Esophagus muscularis mucosa (tissue), 4 donors: ENCODE measurements around the gene USP10. TPM values are rescaled to one million over a fixed set of nuclear protein-coding genes. Genes with fewer than 3 reads are reported as not detected.

Experiments used
- DNase-seq: peaks from one replicate; pipeline ENCODE4 v3.0.0-alpha.2; 2017; ENCODE audit errors: extremely low spot score
- H3K27ac ChIP-seq, 4 donors: fragments of 200-600 bp; sonication (generic); replicated peaks in 1 of 4; 1 replicate in 3 of 4; 2 replicates in 1 of 4; pipeline ENCODE4 v1.5.1; 2016 to 2019; ENCODE audit warnings: mild to moderate bottlenecking in 1 of 4
- H3K27me3 ChIP-seq, 4 donors: fragments of 200-600 bp; sonication (generic); one replicate each; pipeline versions ENCODE4 v1.5.1 to v1.6.0; 2016 to 2019
- H3K36me3 ChIP-seq, 4 donors: fragments of 200-600 bp; sonication (generic); one replicate each; pipeline ENCODE4 v1.5.1; 2016 to 2019
- H3K4me1 ChIP-seq, 4 donors: fragments of 200-600 bp; sonication (generic); one replicate each; pipeline ENCODE4 v1.5.1; 2016 to 2019
- H3K4me3 ChIP-seq, 4 donors: fragments of 200-600 bp; sonication (generic); 1 replicate in 2 of 4; 2 replicates in 2 of 4; pipeline ENCODE4 v1.5.1; 2016 to 2019; ENCODE audit warnings: mild to moderate bottlenecking in 4 of 4, moderate library complexity in 1 of 4
- H3K9me3 ChIP-seq, 4 donors: fragments of 200-600 bp; sonication (generic); 1 replicate in 3 of 4; 2 replicates in 1 of 4; pipeline ENCODE4 v1.5.1; 2016 to 2019
- EP300 ChIP-seq: sonication (generic); formaldehyde crosslinking; IDR thresholded peaks from one replicate; pipeline ENCODE4 v1.6.1; 2017; ENCODE audit warnings: antibody characterized with exemption
- POLR2A ChIP-seq: fragments of 450-650 bp; IDR thresholded peaks from one replicate; pipeline ENCODE4 v1.6.1; 2017; ENCODE audit warnings: antibody characterized with exemption, moderate library complexity, mild to moderate bottlenecking, low read depth
- POLR2AphosphoS5 ChIP-seq, 2 donors: sonication (generic); formaldehyde crosslinking; IDR thresholded peaks; one replicate each; pipeline ENCODE4 v1.6.1; 2017; ENCODE audit warnings: antibody characterized with exemption in 2 of 2
- WGBS: methylation state at CpG from one replicate; pipeline ENCODE4 v1.1.5; 2018; 5-methylcytosine and 5-hydroxymethylcytosine counted together
- intact Hi-C: fragments of 100-400 bp; cut with DNase I; formaldehyde crosslinking; loops from one replicate; pipeline ENCODE4 v1.15.1; 2023
- total RNA-seq, 4 donors: library from RNA; depleted of rRNA; stranded (reverse); fragments of >200 nt; gene quantifications; one replicate each; pipeline versions ENCODE4 v1.1.0 to v1.2.1, GENCODE V29; 2016
- TF ChIP-seq, protein P1 (sequence below), 3 experiments: fragments of 200-600 bp in 2 of 3; fragments of 450-650 bp in 1 of 3; sonication (generic) in 2 of 3; IDR thresholded peaks; one replicate each; pipeline ENCODE4 v1.5.1; 2017 to 2019; ENCODE audit warnings: antibody characterized with exemption in 3 of 3, mild to moderate bottlenecking in 2 of 3, moderate library complexity in 1 of 3

Gene USP10, protein sequence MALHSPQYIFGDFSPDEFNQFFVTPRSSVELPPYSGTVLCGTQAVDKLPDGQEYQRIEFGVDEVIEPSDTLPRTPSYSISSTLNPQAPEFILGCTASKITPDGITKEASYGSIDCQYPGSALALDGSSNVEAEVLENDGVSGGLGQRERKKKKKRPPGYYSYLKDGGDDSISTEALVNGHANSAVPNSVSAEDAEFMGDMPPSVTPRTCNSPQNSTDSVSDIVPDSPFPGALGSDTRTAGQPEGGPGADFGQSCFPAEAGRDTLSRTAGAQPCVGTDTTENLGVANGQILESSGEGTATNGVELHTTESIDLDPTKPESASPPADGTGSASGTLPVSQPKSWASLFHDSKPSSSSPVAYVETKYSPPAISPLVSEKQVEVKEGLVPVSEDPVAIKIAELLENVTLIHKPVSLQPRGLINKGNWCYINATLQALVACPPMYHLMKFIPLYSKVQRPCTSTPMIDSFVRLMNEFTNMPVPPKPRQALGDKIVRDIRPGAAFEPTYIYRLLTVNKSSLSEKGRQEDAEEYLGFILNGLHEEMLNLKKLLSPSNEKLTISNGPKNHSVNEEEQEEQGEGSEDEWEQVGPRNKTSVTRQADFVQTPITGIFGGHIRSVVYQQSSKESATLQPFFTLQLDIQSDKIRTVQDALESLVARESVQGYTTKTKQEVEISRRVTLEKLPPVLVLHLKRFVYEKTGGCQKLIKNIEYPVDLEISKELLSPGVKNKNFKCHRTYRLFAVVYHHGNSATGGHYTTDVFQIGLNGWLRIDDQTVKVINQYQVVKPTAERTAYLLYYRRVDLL
- total RNA-seq, result 10 to 100 TPM; 45.3 to 71.2 (median 59.3) TPM

GRCh38 chr16:84699712-84700445 is at the start of gene USP10:
Gene USP10, plus strand, starts transcription at chr16:84700000. Its CDS starts 91 bp downstream, at chr16:84700091.
- Histone ChIP-seq H3K27me3 (no peaks in the 10 kb centered on the region), H3K9me3 (no peaks in the 10 kb centered on the region), H3K27ac (peak within 1 kb of the TSS; percentile 80 to 89 (median 88)), H3K36me3 (no peaks in the 10 kb centered on the region), H3K4me3 (peak within 1 kb of the TSS; percentile 70 to 99 (median 95)), H3K4me1 (peaks cover 16 to 46% (median 40%) of the 10 kb centered on the region in 4 donors)
- DNase-seq, result no peak
- intact Hi-C loops, result no loop called here
- peak; percentile 28 to 44 for TF ChIP-seq POLR2AphosphoS5 (IDR thresholded peaks at IDR 0.05)
- no peak for TF ChIP-seq EP300
- under 1% methylated on average over 53 of the region's 97 CpGs for WGBS

DNA sequence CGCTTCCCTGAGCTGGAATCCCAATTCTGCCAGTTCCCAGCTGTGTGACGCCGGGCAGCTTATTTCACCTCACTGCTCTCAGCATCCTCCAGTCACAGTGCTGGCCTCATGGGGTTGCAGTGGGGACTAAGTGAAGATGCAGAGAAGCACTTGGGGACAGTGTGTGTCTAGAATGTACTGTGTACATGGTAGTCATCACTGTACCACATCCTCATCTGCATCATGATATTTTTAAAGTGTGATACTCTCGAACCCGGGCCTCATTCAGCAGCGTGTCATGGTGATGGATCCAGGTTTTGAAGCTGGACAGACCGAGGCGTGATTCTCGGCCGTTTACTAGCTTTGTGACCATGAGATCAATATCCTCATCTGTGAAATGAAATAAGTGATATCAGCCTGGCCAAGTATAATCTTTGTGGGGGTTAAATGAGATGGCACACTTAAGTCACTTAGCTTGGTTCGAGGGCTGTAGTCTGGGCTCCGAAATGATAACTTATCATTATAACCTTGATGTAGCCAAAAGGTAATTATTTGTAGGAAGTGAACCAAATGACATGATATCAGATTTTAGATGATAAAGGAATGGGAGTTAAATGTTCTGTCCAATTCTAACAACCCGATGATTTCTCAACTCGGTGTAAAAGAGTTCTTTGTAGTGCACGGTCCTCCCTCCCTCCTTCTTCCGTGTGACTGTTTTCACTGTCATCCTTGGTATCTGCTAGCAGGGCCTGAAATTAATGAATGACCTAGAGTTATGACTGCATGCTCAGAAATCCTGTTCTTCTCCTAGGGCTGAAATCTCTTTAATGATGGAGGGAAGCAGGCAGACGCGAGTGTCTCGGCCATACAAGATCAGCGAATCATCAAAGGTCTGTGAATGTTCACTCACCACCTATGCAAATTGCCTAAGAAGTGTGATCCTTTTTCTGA is 49.5 kb upstream of the USP10 start:
- WGBS, result 83% methylated on average over 20 of the region's 20 CpGs
- H3K9me3 ChIP-seq, result no peaks in the 10 kb centered on the region
- H3K27ac ChIP-seq, result peak overlapping the region; percentile 84 to 90 (median 86)
- peaks cover 3 to 47% (median 32%) of the 10 kb centered on the region in 4 donors for H3K36me3 ChIP-seq
- DNase-seq, result no peak
- intact Hi-C loops, result no loop called here
- TF ChIP-seq POLR2AphosphoS5 (IDR thresholded peaks at IDR 0.05) (peak in 1 of 2 donors; percentile 45), EP300 (no peak), POLR2A (no peak)
- no peaks in the 10 kb centered on the region for H3K27me3 ChIP-seq
- H3K4me1 ChIP-seq, result peaks cover 19 to 36% (median 30%) of the 10 kb centered on the region in 4 donors
- no peak overlapping the region for H3K4me3 ChIP-seq

DNA sequence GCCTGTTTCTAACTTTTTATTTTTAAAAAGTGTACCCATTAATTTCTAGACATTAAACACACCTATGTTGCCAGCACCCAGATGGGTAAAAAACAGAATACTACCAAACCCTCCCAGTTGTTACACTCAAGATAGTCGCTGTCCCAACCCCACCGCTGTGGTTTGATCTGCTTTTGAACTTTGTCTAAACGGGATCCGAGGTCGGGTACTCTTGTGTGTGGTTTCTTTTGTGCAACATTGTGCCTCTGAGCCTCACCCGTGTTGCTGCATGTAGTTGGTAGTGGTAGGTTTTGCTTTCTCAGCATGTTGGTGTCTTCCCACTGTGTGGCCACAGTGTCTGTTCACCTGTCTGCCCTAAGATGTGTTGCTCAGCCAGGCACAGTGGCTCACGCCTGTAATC is 47.2 kb upstream of the USP10 start:
- intact Hi-C loops, result no loop called here
- H3K36me3 ChIP-seq, result peaks cover 16 to 63% (median 45%) of the 10 kb centered on the region in 4 donors
- TF ChIP-seq POLR2A (no peak), EP300 (no peak), POLR2AphosphoS5 (IDR thresholded peaks at IDR 0.05) (no peak)
- TF ChIP-seq, protein P1, sequence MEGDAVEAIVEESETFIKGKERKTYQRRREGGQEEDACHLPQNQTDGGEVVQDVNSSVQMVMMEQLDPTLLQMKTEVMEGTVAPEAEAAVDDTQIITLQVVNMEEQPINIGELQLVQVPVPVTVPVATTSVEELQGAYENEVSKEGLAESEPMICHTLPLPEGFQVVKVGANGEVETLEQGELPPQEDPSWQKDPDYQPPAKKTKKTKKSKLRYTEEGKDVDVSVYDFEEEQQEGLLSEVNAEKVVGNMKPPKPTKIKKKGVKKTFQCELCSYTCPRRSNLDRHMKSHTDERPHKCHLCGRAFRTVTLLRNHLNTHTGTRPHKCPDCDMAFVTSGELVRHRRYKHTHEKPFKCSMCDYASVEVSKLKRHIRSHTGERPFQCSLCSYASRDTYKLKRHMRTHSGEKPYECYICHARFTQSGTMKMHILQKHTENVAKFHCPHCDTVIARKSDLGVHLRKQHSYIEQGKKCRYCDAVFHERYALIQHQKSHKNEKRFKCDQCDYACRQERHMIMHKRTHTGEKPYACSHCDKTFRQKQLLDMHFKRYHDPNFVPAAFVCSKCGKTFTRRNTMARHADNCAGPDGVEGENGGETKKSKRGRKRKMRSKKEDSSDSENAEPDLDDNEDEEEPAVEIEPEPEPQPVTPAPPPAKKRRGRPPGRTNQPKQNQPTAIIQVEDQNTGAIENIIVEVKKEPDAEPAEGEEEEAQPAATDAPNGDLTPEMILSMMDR (IDR thresholded peaks at IDR 0.05), result no peak
- no peaks in the 10 kb centered on the region for H3K9me3 ChIP-seq
- peaks cover 16 to 31% (median 25%) of the 10 kb centered on the region in 4 donors for H3K4me1 ChIP-seq
- H3K4me3 ChIP-seq, result no peak overlapping the region
- DNase-seq, result no peak
- no peak overlapping the region for H3K27ac ChIP-seq
- WGBS, result 80% methylated on average over 7 of the region's 7 CpGs
- H3K27me3 ChIP-seq, result no peaks in the 10 kb centered on the region

DNA sequence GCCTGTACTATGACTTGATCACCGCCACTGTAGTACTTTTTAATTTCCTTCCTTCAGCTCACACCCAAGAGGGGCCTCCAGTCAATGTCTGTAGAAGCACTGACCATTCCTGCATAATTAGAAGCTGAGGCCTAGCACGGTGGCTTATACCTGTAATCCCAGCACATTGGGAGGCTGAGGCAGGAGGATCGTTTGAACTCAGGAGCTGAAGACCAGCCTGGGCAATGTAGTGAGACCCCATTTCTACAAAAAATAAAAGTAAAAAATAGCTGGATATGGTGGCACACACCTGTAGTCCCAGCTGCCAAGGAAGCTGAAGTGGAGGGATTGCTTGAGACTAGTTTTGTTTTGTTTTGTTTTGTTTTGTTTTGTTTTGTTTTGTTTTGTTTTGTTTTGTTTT is 45.6 kb upstream of the USP10 start:
- DNase-seq, result no peak
- H3K4me3 ChIP-seq, result no peak overlapping the region
- WGBS, result 89% methylated on average over 3 of the region's 3 CpGs
- peaks cover 33 to 80% (median 62%) of the 10 kb centered on the region in 4 donors for H3K36me3 ChIP-seq
- H3K27ac ChIP-seq, result no peak overlapping the region
- TF ChIP-seq, protein P1 (IDR thresholded peaks at IDR 0.05), result no peak
- intact Hi-C loops, result no loop called here
- H3K4me1 ChIP-seq, result peaks cover 10 to 20% (median 16%) of the 10 kb centered on the region in 4 donors
- H3K27me3 ChIP-seq, result no peaks in the 10 kb centered on the region
- H3K9me3 ChIP-seq, result no peaks in the 10 kb centered on the region

DNA sequence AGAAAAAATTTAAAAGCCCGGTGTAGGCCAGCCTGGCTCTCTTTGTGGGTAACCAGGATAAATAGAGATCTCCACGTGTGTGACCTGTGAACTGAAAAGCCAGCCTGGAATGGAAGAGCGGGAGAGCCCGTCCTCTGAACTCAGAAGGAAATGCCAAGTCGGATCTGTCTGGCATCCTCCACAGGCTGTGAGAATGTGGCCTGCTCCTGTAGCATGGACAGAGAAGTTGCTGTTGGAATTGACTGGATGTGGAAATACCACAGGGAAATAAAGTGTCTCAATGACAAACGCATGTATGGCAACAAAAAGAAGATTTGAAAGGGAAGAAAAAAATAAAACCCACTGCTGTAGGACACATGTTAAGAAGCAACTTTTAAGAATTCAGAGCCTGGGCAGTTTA is 44.8 kb upstream of the USP10 start:
- Histone ChIP-seq H3K4me1 (peaks cover 2 to 13% (median 8%) of the 10 kb centered on the region in 4 donors), H3K36me3 (peaks cover 41 to 87% (median 70%) of the 10 kb centered on the region in 4 donors), H3K9me3 (no peaks in the 10 kb centered on the region), H3K27me3 (no peaks in the 10 kb centered on the region), H3K4me3 (no peak overlapping the region), H3K27ac (no peak overlapping the region)
- TF ChIP-seq EP300, result no peak
- no peak for TF ChIP-seq POLR2A
- TF ChIP-seq POLR2AphosphoS5 (IDR thresholded peaks at IDR 0.05), result no peak
- DNase-seq, result no peak
- 55% methylated on average over 6 of the region's 6 CpGs for WGBS
- intact Hi-C loops, result no loop called here
